Epithelial cell of prostate (primary cell): ENCODE results near the gene RIMS1.
"Not testable (repeated sequence)": the region's sequence is repeated elsewhere in the genome, so short reads cannot be mapped to it uniquely, and the experiment has no call there.

Source experiments
- DNase-seq: peaks from one replicate; pipeline ENCODE4 v3.0.0-alpha.2; 2011; ENCODE audit warnings: low read depth, low spot score
- H3K27ac ChIP-seq: fragments of 450-650 bp; 2 replicates; pipeline ENCODE4 v1.5.1; 2017; ENCODE audit warnings: mild to moderate bottlenecking

Gene RIMS1

GRCh38 chr6:72290620-72291019 lies 404.3 kb downstream of the RIMS1 start:
- no peak for DNase-seq
- no peak overlapping the region for H3K27ac ChIP-seq

GRCh38 chr6:72296375-72296774 lies 410.0 kb downstream of the RIMS1 start:
- DNase-seq = no peak
- H3K27ac ChIP-seq = no peak overlapping the region

- DNase-seq = no peak
- no peak overlapping the region for H3K27ac ChIP-seq
These were observed 419.6 kb downstream of the RIMS1 start for GRCh38 chr6:72305971-72306370.

- H3K27ac ChIP-seq = no peak overlapping the region
- no peak for DNase-seq
These were observed 430.5 kb downstream of the RIMS1 start for GRCh38 chr6:72316675-72317380.

DNA sequence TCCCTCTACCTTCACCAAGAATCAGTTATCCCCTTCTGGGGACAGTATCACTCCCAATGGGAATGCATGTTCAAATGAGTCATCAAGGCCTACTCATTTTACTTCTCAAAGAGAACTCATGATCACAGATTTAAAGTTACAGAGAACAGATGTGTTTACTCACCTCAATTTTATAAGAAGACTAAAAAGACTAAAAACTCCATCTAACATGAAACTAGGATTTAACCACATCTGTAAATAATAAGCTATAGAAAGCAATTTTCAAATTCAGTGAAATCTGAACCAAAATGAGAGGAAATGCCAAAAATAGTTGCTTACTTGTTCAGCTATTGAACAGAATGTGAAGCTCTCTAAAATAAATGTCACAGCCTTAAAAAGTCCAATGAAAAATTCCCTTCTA lies 435.4 kb downstream of the RIMS1 start:
- DNase-seq = no peak
- no peak overlapping the region for H3K27ac ChIP-seq

GRCh38 chr6:72322771-72323170 lies 436.4 kb downstream of the RIMS1 start:
- DNase-seq = no peak
- H3K27ac ChIP-seq = no peak overlapping the region

DNA sequence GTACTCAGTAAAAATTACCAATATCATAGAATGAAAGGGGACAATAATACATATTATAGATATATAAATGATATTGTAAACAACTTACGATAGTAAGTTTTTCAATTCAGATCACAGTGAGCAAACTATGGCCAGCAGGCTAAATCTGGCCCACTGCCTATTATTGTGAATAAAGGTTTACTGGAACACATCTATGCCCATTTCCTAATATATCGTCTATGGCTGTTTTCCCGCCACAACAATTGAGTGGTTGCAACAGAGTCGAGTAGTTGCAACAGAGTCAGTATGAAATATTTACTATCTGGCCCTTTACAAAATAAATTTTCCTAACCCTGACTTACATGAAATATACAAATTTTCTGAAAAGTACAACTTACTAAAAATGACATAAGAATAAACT lies 438.2 kb downstream of the RIMS1 start:
- no peak overlapping the region for H3K27ac ChIP-seq
- DNase-seq = no peak

DNA sequence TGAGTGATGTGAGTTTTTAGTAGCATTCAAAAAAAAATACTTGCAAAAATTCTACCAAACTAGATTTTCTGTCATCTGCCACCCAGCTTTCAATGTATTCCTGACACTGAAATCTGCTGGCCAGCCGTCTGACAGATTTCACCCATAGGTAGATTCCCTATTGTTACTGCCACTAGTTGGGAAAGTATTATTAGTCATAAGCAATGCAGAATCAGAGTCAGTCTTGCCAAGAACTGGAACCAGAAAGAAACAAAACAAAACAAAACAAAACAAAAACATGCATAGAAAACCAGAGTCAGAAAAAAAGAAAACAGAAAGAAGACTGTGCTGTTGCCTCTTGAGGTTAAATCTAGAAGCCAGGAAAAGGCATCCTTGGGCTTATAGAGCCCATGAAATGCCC lies 442.4 kb downstream of the RIMS1 start:
- H3K27ac ChIP-seq = no peak overlapping the region
- no peak for DNase-seq

GRCh38 chr6:72335203-72335602 lies 448.9 kb downstream of the RIMS1 start:
- not testable (repeated sequence) for DNase-seq, H3K27ac ChIP-seq

- H3K27ac ChIP-seq = no peak overlapping the region
- no peak for DNase-seq
These were observed 462.6 kb downstream of the RIMS1 start for GRCh38 chr6:72348926-72349325.

DNA sequence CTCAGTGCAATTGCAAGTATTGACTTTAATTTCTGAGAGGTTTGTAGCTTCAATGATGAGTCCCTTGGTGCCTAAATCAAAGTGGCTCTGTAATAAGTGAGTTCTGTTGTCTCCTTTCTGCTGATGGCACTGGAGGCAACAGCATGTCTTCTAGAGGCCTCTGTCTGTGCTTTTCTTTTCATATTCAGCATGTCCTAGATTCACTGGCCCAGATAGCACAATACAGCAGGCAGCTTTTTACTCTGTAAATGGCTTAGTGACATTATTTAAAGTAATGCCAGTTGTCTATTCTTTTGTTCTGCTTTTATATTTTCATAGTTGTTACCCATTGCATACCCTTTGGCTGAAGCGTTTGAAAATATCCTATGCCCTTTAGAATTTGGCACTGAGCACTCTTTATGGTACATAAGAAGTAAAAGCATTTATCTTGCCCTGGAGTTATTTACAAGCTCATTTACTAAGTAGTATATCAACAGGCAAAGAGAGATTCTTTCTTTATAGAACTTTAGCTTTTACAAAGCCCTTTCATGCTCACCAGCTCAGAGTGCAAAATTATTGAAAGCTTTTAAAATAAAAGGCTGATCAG lies 464.0 kb downstream of the RIMS1 start:
- H3K27ac ChIP-seq = no peak overlapping the region
- no peak for DNase-seq

DNA sequence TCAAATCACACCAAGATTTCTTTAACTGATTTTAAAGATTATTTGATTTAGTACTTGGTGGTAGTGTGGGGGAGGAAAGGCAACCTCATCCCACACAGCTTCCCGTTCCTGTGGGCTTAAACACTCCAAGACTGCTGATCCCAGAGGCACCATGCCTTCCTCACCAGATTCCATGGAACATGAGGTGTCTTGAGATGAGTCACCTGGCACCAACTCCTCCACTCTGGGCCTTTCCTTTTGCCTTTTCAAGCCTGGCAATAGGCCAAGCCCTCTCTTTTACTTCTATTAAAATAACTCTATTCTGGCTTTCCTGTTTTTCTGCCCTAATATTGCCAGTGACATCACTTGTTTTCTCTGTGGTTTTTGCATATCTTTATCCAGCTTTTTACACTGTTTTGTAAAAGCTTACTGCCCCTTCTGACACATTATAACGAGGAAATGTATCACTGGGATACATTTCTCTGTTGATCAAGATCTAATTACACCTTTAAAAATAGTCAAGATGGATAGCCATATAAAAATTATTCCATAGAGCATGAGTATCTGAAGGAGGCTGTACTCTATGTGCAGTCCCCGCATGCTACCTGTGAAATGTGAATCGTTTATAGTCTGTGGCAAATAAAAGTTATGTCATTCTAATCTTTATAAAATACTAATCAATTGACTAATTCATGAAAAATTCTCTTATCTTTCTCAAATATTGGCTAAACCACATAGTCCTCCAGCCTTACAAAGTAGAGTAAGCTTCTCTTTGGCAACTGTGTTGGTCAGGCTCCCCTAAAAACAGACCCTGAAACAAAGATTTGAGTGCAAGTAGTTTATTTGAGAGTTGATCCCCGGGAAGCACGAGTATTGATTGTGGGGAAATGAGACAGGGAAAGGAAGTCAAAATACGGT lies 477.7 kb downstream of the RIMS1 start:
- H3K27ac ChIP-seq = no peak overlapping the region
- peak; percentile 44 for DNase-seq

DNA sequence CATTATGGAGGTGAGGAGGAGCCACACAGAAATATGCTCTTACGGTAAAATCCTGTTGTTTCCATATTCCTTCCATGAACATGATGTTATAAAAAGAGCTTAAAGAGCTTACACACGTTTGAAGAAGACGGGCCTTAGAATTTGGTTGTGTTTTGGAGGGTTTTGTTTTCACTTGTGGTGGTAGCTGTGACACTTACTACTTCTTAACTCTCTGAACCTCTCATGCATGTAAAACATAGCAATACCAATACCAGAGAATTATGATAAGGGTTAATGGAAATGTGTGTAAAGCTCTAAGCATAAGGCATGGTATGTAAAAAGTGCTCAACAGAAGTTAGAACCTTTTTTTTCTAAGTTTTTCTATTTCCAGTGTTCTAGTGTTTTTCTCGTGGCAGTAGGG lies 479.4 kb downstream of the RIMS1 start:
- H3K27ac ChIP-seq = no peak overlapping the region
- DNase-seq = no peak

GRCh38 chr6:72367439-72367838 lies 481.1 kb downstream of the RIMS1 start:
- no peak for DNase-seq

DNA sequence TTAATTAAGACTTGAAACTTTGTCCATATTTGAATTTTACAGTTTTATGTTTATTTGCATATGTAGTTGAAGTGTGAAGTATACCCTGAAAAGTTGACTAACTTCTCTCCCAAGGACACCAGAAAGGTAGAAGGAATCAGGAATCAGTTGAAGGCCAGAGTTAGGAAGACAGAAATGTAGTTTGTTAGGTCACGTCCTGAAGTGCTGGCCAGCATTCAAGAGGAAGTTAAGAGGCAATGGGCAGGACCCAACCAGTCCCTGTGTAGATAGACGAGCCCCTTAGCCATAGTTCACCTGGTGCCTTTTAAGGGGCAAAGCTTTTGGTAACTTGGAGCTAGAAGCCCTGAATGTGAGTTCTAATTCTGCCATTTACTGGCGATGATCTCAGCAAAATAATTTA lies 485.1 kb downstream of the RIMS1 start:
- H3K27ac ChIP-seq = no peak overlapping the region
- DNase-seq = no peak

More at GRCh38 chr6:72367439-72367838, 481.1 kb downstream of the RIMS1 start:
- no peak overlapping the region for H3K27ac ChIP-seq

DNA sequence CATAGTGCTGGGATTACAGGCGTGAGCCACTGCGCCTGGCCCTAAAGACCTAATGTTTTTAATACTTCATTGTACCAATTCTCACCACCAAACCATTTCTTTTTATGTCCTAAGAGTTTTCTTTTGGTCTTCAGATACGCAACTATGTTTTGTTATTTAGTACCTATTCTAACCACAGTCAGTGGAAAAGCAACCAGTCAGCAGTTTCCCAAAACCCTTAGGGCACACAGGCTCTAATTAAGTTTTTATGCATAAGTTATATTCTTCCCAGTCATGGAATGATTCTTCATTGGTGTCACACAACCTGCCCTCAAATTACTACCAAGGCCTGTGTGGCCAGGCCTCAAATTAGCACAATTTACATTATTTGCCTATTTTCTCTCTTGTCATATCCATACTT lies 487.8 kb downstream of the RIMS1 start:
- DNase-seq = no peak
- no peak overlapping the region for H3K27ac ChIP-seq

DNA sequence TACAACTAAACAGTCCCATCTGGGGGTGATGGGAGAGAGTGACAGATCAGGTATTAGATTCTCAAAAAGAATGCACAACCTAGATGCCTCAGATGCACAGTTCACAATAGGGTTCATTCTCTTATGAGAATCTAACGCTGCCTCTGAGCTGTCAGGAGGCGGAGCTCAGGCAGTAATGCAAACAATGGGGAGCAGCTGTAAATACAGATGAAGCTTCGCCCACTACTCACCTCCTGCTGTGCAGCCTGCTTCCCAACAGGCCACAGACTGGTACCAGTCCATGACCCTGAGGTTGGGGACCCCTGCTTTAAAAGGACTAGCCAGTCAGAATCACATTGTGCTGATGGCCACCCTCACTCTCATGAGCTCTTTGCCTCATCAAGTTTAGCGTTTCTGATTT lies 488.5 kb downstream of the RIMS1 start:
- no peak overlapping the region for H3K27ac ChIP-seq

DNA sequence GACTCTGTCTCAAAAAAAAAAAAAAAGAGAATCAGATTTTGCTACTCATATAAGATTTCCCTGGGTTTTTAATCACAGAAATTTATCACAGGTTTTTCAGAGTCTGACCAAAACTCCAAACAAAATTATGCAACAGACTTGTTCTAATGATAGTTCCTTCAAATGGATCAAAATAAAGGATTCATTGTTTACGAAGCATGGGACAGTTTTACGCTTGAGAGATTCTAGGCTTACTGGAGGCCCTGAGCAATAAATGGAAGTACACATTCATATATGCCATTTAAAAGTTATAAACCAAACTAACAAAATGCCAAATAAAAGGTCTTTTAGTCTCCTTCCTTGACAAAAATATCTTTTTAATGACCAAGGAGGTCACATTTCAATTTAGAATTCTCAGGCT lies 490.4 kb downstream of the RIMS1 start:
- no peak for DNase-seq
- no peak overlapping the region for H3K27ac ChIP-seq

More for the DNA sequence above, 488.5 kb downstream of the RIMS1 start:
- DNase-seq = no peak

- H3K27ac ChIP-seq = no peak overlapping the region
These were observed 494.7 kb downstream of the RIMS1 start for GRCh38 chr6:72381076-72381475.

GRCh38 chr6:72382602-72383529 lies 496.5 kb downstream of the RIMS1 start:
- no peak for DNase-seq
- no peak overlapping the region for H3K27ac ChIP-seq

More at GRCh38 chr6:72381076-72381475, 494.7 kb downstream of the RIMS1 start:
- no peak for DNase-seq
